Measurements from ENCODE around the gene SPAG16.
"Not testable (repeated sequence)": the region's sequence is repeated elsewhere in the genome, so short reads cannot be mapped to it uniquely, and the experiment has no call there.

SPAG16 gene

DNA sequence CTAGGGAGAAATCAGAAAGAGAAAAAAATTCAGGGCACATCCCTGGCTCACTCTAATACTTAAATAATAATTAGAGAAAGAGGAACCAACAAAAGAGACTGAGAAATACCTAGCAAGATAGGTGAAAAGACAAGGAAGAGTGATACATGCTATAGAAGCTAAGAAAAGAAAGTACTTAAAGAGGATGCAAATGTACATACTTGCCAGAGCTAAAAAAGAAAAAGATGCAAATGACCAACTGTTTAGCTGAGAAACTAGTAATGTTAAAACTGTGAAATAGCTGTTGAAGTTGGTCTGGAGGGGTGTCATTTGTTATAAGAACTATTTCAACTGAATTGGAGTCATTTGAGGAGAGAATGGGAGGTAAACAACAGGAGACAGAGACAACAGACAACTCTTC is 412.2 kb downstream of the SPAG16 start:
- DNase-seq (ENCODE audit: low read depth in 2 of 2) = no peak

DNA sequence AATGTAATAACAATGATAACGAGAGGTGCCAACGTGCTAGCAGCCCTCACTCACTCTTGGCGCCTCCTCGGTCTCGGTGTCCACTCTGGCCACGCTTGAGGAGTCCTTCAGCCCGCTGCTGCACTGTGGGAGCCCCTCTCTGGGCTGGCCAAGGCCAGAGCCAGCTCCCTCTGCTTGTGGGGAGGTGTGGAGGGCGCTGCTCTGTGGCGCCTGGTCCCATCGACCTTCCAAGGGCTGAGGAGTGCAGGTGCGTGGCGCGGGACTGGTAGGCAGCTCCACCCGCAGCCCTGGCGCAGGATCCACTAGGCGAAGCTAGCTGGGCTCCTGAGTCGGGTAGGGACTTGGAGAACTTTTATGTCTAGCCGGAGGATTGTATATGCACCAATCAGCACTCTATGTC is 417.1 kb downstream of the SPAG16 start:
- not testable (repeated sequence) for DNase-seq (ENCODE audit: low read depth in 2 of 2)

DNA sequence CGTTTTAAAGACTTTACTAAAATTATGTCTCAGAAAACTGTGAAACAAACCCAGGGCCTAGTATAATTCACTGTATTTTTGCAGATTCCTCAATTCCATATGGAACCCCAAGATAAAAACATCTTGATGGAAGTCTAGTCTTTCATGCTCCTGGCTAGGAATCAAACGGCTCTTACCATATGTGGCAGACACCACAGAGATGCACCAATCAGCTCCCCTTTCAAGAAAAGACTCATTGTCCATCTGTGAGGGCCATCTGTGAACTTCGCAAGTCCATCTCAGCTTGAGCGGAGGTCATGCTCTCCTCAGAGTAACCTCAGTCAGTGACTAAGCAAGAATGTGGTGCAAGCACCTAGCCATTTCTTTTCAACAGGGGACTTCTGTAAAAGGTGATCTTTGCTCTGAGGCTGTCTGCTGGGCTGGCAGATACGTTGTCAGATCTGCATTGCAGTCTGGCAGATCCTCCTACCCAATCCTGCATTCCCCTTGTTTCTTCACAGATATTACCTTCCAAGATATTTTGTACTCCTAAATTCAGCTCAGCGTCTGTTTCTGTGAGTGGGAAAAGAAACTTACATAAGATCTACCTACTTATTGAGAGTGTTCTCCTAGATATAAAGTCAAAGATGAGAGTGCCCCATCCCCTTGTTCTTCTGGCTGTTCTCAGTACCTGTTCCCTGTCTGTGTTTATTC is 419.3 kb downstream of the SPAG16 start:
- DNase-seq (ENCODE audit: low read depth in 2 of 2) = no peak

- DNase-seq (ENCODE audit: low read depth in 2 of 2) = no peak
Measured at GRCh38 chr2:213710164-213710563, 425.9 kb downstream of the SPAG16 start.

- not testable (repeated sequence) for DNase-seq (ENCODE audit: low read depth in 2 of 2)
Measured at GRCh38 chr2:213718411-213718810, 434.1 kb downstream of the SPAG16 start.

GRCh38 chr2:213722565-213722964 is 438.3 kb downstream of the SPAG16 start:
- DNase-seq (ENCODE audit: low read depth in 2 of 2) = no peak

GRCh38 chr2:213723041-213723560 is 438.8 kb downstream of the SPAG16 start:
- no peak for DNase-seq (ENCODE audit: low read depth in 2 of 2)

GRCh38 chr2:213723707-213724106 is 439.4 kb downstream of the SPAG16 start:
- DNase-seq (ENCODE audit: low read depth in 2 of 2) = no peak

DNA sequence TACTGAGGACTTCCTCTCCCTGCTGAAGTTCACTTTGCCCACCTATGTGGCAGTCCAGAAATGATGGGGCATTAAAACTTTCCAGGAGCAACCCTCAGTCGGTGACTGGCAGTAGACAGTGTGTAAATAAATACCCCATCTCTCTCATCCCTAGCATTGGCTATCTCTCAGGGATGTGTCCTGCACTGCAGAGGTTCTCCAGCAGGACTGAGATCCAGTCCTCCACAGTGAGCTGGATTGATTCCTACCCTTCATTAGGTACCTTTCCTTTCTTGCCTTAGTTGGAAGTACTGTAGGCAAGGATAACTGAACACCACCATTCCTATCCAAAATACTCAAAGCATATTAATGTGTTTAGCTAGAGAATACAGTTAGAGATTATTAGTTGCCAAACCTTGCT is 441.8 kb downstream of the SPAG16 start:
- DNase-seq (ENCODE audit: low read depth in 2 of 2) = no peak

DNA sequence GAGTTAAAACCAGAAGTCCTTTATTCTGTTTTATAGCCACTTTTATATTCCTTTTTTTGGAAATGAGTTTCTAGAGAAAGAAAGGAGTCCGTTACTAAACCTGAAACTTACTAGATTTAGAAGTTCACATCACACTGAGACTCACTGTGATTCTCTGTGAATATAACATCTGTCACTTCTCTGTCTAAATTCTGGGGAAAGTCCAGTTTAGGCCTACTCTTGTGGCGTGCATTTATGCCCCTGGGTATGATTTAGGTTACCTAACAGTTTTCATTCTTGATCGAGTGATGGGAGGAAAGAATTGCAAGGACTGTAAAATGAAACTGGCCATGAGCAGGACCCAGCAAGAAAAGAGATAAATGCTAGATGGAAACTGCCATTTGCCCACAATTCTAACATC is 449.6 kb downstream of the SPAG16 start:
- DNase-seq (ENCODE audit: low read depth in 2 of 2) = no peak

DNA sequence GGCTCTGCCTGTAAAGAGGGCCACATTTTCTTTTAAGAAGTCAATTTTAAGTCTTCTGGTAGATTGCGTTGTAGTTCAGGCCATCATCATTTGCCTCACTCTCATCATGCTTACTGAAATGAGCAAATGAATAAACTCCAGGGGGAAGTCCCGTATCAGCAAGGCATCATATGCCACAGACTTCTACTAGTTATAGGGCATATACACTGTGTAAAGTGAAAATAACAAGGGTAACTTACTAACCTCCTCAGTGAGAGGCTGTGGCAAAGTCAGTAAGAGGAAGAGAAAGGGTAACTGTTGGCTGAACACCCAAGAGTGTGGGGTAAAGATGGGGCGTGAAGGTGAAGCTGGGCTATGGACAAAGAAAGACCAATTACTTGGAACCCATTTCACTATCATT is 456.2 kb downstream of the SPAG16 start:
- DNase-seq (ENCODE audit: low read depth in 2 of 2) = no peak

DNA sequence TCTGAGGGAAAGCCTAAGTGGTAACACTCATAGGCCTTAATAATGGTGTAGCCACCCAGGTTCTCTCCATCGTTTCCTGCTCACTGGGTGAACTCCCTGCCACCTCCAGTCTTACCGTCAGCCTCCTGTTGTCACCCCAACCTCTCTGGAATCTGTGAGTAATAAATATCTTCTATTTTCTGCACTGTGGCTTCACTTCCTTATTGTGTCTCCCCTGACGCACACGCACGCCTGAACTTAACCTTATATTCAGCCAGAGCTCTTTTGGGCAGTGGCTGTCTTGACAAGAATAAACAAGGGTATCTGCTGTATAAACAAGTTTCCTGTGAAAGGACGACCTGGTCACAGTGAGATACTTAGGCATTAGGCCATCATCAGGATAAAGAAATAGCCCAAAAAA is 467.2 kb downstream of the SPAG16 start:
- DNase-seq (ENCODE audit: low read depth in 2 of 2) = no peak

DNA sequence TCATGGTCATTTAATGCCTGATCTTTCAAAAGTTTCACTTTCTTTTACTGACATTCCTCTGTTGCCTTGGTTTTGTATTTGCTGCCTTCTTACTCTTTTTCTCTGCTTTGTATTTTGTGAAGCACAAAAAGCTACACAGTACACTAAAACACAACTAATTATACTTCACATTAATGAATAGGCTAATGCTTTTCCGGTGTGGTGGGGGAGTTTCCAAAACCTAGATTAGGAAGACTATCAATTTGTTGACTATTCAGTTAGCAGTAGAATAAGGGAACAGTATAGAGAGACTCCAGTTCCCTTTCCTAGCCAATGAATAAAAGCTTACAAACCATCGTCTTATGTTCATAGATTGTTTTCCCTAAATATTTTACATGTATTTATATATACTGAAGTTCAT is 468.3 kb downstream of the SPAG16 start:
- DNase-seq (ENCODE audit: low read depth in 2 of 2) = no peak

DNA sequence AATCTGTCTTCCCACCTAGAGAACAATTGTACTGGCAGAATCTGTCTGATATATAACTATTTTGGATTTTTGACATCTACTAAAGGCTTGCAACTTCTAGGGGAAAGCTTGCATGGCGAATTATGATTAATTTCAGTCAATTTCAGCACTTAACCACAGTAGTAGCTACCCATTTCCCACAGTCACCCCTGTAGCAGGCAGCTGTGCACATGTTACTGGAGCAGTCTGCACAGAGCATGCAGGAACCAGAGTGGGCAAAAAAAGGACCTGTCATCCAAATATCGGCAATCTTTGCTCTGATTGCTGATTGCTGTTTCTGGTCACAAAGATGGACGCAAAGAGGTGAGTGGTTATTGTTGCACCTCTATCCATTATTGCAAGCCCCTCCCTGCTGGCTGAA is 473.3 kb downstream of the SPAG16 start:
- DNase-seq (ENCODE audit: low read depth in 2 of 2) = no peak

GRCh38 chr2:213763354-213763753 is 479.1 kb downstream of the SPAG16 start:
- no peak for DNase-seq (ENCODE audit: low read depth in 2 of 2)

- DNase-seq (ENCODE audit: low read depth in 2 of 2) = no peak
Measured at GRCh38 chr2:213763963-213764362, 479.7 kb downstream of the SPAG16 start.

GRCh38 chr2:213764849-213765248 is 480.6 kb downstream of the SPAG16 start:
- DNase-seq (ENCODE audit: low read depth in 2 of 2) = no peak

GRCh38 chr2:213766062-213766461 is 481.8 kb downstream of the SPAG16 start:
- DNase-seq (ENCODE audit: low read depth in 2 of 2) = no peak

DNA sequence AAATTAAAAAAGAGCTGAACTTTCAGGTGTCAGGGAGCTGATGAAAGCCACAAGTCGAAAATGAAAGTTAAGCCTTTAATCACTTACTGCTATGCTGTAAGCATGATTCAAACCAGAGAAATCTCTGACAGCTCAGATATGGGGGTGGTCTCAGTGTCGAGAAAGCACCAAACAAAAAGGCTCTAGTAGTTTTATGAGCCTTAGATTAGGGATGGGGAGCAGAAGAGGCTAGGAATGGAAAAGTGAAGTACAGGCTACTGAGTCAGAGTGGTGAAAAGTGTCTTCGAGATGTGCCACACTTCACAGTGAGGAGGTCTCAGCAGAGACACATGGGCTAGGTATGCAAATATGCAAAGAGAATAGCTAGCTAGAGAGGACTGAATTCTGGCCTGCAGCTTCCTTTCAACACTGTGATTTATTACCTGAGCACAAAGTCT is 482.2 kb downstream of the SPAG16 start:
- no peak for DNase-seq (ENCODE audit: low read depth in 2 of 2)

DNA sequence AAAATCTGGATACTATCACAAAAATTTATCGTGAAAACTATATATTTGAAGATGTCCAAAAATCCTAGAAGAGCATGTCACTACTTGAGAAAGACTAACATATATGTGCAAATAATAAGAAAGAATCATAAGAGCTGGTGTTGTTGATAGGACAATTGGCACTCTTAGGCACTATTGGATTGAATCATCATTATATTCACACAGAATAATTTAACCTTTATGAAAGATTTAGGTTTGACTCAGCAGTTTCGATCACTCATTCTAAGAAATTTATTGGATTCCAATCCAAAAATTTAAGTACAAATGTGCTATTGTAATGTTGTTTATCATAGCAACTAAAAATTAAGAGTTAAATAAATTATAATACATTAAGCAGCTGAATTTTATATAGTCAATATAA is 503.6 kb downstream of the SPAG16 start:
- no peak for DNase-seq (ENCODE audit: low read depth in 2 of 2)

GRCh38 chr2:213789940-213790339 is 505.7 kb downstream of the SPAG16 start:
- no peak for DNase-seq (ENCODE audit: low read depth in 2 of 2)

DNA sequence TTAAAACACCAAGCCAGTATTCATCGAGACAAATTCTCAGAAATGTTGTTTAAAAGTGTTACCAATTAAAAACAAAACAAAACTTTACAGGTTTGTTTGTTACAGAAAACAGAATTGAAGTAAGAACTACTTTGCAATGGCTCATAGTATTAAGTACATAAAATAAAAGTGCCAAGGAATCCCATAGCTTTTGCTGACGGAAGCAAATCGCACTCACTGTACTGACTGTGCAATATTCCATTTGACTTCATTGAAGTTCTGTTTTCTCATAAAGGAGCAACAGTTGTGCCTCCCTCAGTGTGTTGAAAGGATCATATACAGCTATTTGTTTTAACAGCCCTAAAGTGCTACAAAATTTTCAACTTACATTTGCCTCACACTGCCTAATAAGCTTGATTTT is 507.8 kb downstream of the SPAG16 start:
- DNase-seq (ENCODE audit: low read depth in 2 of 2) = no peak

DNA sequence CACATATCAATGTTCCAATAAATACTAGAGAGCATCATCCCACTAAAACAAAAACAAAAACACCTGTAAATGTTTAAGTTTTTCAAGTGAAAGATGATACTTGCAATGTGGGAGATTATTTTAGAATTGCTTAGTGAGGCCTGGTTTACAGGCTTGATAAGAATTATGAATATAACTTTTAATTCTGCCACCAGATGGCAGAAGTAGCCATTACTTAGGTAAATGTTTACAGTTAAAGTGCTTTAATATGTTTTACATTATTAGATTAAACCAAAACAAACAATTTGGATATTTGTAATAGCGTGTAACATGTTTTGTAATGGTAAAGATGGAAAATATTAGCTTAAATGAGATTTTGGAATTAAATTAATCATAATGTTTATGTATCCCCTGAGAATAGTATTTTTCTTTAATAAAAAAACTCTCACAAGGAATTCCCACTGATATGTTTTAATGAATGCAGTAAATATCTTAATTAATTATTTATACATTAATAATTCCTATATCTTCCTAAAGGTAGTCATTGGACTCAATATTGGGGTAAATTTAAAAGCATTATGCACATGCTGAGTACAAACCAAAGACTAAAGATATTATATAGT is 522.0 kb downstream of the SPAG16 start:
- DNase-seq (ENCODE audit: low read depth in 2 of 2) = no peak

DNA sequence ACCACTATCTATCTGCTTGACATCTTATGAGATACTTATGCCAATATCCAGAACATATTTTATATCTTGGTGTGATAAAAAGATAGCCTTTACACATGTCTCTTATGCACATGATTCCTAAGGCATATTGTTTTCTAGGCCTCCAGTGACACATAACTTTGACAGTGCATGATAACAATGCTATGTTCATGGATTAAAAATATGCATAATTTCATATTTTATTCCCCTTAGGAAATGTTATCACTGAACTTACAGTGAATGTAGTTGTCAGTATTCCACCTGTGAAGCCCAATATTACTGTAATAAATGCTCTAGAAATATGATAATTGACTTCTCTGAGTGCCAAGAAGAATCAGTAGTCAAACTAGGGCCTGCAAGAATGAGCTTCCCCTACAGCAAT is 532.3 kb downstream of the SPAG16 start:
- no peak for DNase-seq (ENCODE audit: low read depth in 2 of 2)

Measured in activated CD8-positive, alpha-beta memory T cell treated with anti-CD3 and anti-CD28 coated beads for 4 hours (primary cell).